Measurements from ENCODE around the gene PDE1C.

PDE1C gene

GRCh38 chr7:31962246-31962645, 108.0 kb downstream of the PDE1C start:
- no peak overlapping the region for H3K27ac ChIP-seq (ENCODE audit: low read depth, low read length)
- no peaks in the 10 kb centered on the region for H3K4me1 ChIP-seq (ENCODE audit: control insufficient read depth, insufficient read depth, low read length)
- no peaks in the 10 kb centered on the region for H3K36me3 ChIP-seq (ENCODE audit: control insufficient read depth, insufficient read depth, low read length)
- no peak overlapping the region for H3K4me3 ChIP-seq (ENCODE audit: low read depth, low read length)
- H3K9me3 ChIP-seq (ENCODE audit: control insufficient read depth, insufficient read depth, low read length) = peaks cover 15% of the 10 kb centered on the region
- no peak overlapping the region for H3K9ac ChIP-seq (ENCODE audit: low read depth, low read length)
- no peaks in the 10 kb centered on the region for H3K27me3 ChIP-seq (ENCODE audit: control insufficient read depth, insufficient read depth, low read length)

- no peaks in the 10 kb centered on the region for H3K27me3 ChIP-seq (ENCODE audit: control insufficient read depth, insufficient read depth, low read length)
- H3K9ac ChIP-seq (ENCODE audit: low read depth, low read length) = no peak overlapping the region
- peaks cover 6% of the 10 kb centered on the region for H3K9me3 ChIP-seq (ENCODE audit: control insufficient read depth, insufficient read depth, low read length)
- no peaks in the 10 kb centered on the region for H3K4me1 ChIP-seq (ENCODE audit: control insufficient read depth, insufficient read depth, low read length)
- H3K27ac ChIP-seq (ENCODE audit: low read depth, low read length) = no peak overlapping the region
- no peaks in the 10 kb centered on the region for H3K36me3 ChIP-seq (ENCODE audit: control insufficient read depth, insufficient read depth, low read length)
- H3K4me3 ChIP-seq (ENCODE audit: low read depth, low read length) = no peak overlapping the region
Measured at GRCh38 chr7:31958226-31958625, 112.0 kb downstream of the PDE1C start.

GRCh38 chr7:31957756-31958155, 112.5 kb downstream of the PDE1C start:
- Histone ChIP-seq H3K27ac (ENCODE audit: low read depth, low read length) (no peak overlapping the region), H3K4me1 (ENCODE audit: control insufficient read depth, insufficient read depth, low read length) (no peaks in the 10 kb centered on the region), H3K4me3 (ENCODE audit: low read depth, low read length) (no peak overlapping the region), H3K9me3 (ENCODE audit: control insufficient read depth, insufficient read depth, low read length) (peaks cover 5% of the 10 kb centered on the region; the same call in 1 of the 2 replicates), H3K9ac (ENCODE audit: low read depth, low read length) (no peak overlapping the region), H3K36me3 (ENCODE audit: control insufficient read depth, insufficient read depth, low read length) (no peaks in the 10 kb centered on the region), H3K27me3 (ENCODE audit: control insufficient read depth, insufficient read depth, low read length) (no peaks in the 10 kb centered on the region)

GRCh38 chr7:31957090-31957720, 113.0 kb downstream of the PDE1C start:
- Histone ChIP-seq H3K9me3 (ENCODE audit: control insufficient read depth, insufficient read depth, low read length) (peaks cover under 1% of the 10 kb centered on the region; the same call in 1 of the 2 replicates), H3K27me3 (ENCODE audit: control insufficient read depth, insufficient read depth, low read length) (no peaks in the 10 kb centered on the region), H3K9ac (ENCODE audit: low read depth, low read length) (no peak overlapping the region), H3K4me3 (ENCODE audit: low read depth, low read length) (no peak overlapping the region), H3K36me3 (ENCODE audit: control insufficient read depth, insufficient read depth, low read length) (no peaks in the 10 kb centered on the region), H3K27ac (ENCODE audit: low read depth, low read length) (no peak overlapping the region), H3K4me1 (ENCODE audit: control insufficient read depth, insufficient read depth, low read length) (no peaks in the 10 kb centered on the region)

- Histone ChIP-seq H3K27ac (ENCODE audit: low read depth, low read length) (no peak overlapping the region), H3K9ac (ENCODE audit: low read depth, low read length) (no peak overlapping the region), H3K9me3 (ENCODE audit: control insufficient read depth, insufficient read depth, low read length) (no peaks in the 10 kb centered on the region), H3K4me1 (ENCODE audit: control insufficient read depth, insufficient read depth, low read length) (no peaks in the 10 kb centered on the region), H3K36me3 (ENCODE audit: control insufficient read depth, insufficient read depth, low read length) (no peaks in the 10 kb centered on the region), H3K4me3 (ENCODE audit: low read depth, low read length) (no peak overlapping the region), H3K27me3 (ENCODE audit: control insufficient read depth, insufficient read depth, low read length) (no peaks in the 10 kb centered on the region)
Measured at GRCh38 chr7:31955641-31956040, 114.6 kb downstream of the PDE1C start.

- H3K27me3 ChIP-seq (ENCODE audit: control insufficient read depth, insufficient read depth, low read length) = no peaks in the 10 kb centered on the region
- no peaks in the 10 kb centered on the region for H3K4me1 ChIP-seq (ENCODE audit: control insufficient read depth, insufficient read depth, low read length)
- H3K4me3 ChIP-seq (ENCODE audit: low read depth, low read length) = no peak overlapping the region
- no peak overlapping the region for H3K27ac ChIP-seq (ENCODE audit: low read depth, low read length)
- H3K9me3 ChIP-seq (ENCODE audit: control insufficient read depth, insufficient read depth, low read length) = no peaks in the 10 kb centered on the region
- H3K9ac ChIP-seq (ENCODE audit: low read depth, low read length) = no peak overlapping the region
- H3K36me3 ChIP-seq (ENCODE audit: control insufficient read depth, insufficient read depth, low read length) = no peaks in the 10 kb centered on the region
Measured at GRCh38 chr7:31955021-31955420, 115.2 kb downstream of the PDE1C start.

- Histone ChIP-seq H3K27ac (ENCODE audit: low read depth, low read length) (no peak overlapping the region), H3K36me3 (ENCODE audit: control insufficient read depth, insufficient read depth, low read length) (no peaks in the 10 kb centered on the region), H3K4me3 (ENCODE audit: low read depth, low read length) (no peak overlapping the region), H3K9ac (ENCODE audit: low read depth, low read length) (no peak overlapping the region), H3K4me1 (ENCODE audit: control insufficient read depth, insufficient read depth, low read length) (no peaks in the 10 kb centered on the region), H3K27me3 (ENCODE audit: control insufficient read depth, insufficient read depth, low read length) (no peaks in the 10 kb centered on the region), H3K9me3 (ENCODE audit: control insufficient read depth, insufficient read depth, low read length) (no peaks in the 10 kb centered on the region)
Measured at GRCh38 chr7:31954500-31954899, 115.7 kb downstream of the PDE1C start.

GRCh38 chr7:31953432-31953831, 116.8 kb downstream of the PDE1C start:
- Histone ChIP-seq H3K9me3 (ENCODE audit: control insufficient read depth, insufficient read depth, low read length) (no peaks in the 10 kb centered on the region), H3K4me1 (ENCODE audit: control insufficient read depth, insufficient read depth, low read length) (no peaks in the 10 kb centered on the region), H3K4me3 (ENCODE audit: low read depth, low read length) (no peak overlapping the region), H3K27me3 (ENCODE audit: control insufficient read depth, insufficient read depth, low read length) (no peaks in the 10 kb centered on the region), H3K36me3 (ENCODE audit: control insufficient read depth, insufficient read depth, low read length) (no peaks in the 10 kb centered on the region), H3K27ac (ENCODE audit: low read depth, low read length) (no peak overlapping the region), H3K9ac (ENCODE audit: low read depth, low read length) (no peak overlapping the region)

GRCh38 chr7:31950091-31950755, 120.0 kb downstream of the PDE1C start:
- H3K36me3 ChIP-seq (ENCODE audit: control insufficient read depth, insufficient read depth, low read length) = no peaks in the 10 kb centered on the region
- H3K4me1 ChIP-seq (ENCODE audit: control insufficient read depth, insufficient read depth, low read length) = no peaks in the 10 kb centered on the region
- H3K27me3 ChIP-seq (ENCODE audit: control insufficient read depth, insufficient read depth, low read length) = no peaks in the 10 kb centered on the region
- no peak overlapping the region for H3K4me3 ChIP-seq (ENCODE audit: low read depth, low read length)
- H3K27ac ChIP-seq (ENCODE audit: low read depth, low read length) = no peak overlapping the region
- H3K9me3 ChIP-seq (ENCODE audit: control insufficient read depth, insufficient read depth, low read length) = peaks cover 5% of the 10 kb centered on the region; the same call in 1 of the 2 replicates
- no peak overlapping the region for H3K9ac ChIP-seq (ENCODE audit: low read depth, low read length)

- H3K9ac ChIP-seq (ENCODE audit: low read depth, low read length) = no peak overlapping the region
- no peak overlapping the region for H3K4me3 ChIP-seq (ENCODE audit: low read depth, low read length)
- H3K36me3 ChIP-seq (ENCODE audit: control insufficient read depth, insufficient read depth, low read length) = no peaks in the 10 kb centered on the region
- H3K27ac ChIP-seq (ENCODE audit: low read depth, low read length) = no peak overlapping the region
- H3K4me1 ChIP-seq (ENCODE audit: control insufficient read depth, insufficient read depth, low read length) = no peaks in the 10 kb centered on the region
- H3K27me3 ChIP-seq (ENCODE audit: control insufficient read depth, insufficient read depth, low read length) = no peaks in the 10 kb centered on the region
- H3K9me3 ChIP-seq (ENCODE audit: control insufficient read depth, insufficient read depth, low read length) = peaks cover 5% of the 10 kb centered on the region; the same call in 1 of the 2 replicates
Measured at GRCh38 chr7:31948029-31948428, 122.2 kb downstream of the PDE1C start.

- no peaks in the 10 kb centered on the region for H3K36me3 ChIP-seq (ENCODE audit: control insufficient read depth, insufficient read depth, low read length)
- no peaks in the 10 kb centered on the region for H3K9me3 ChIP-seq (ENCODE audit: control insufficient read depth, insufficient read depth, low read length)
- H3K27me3 ChIP-seq (ENCODE audit: control insufficient read depth, insufficient read depth, low read length) = no peaks in the 10 kb centered on the region
- no peak overlapping the region for H3K9ac ChIP-seq (ENCODE audit: low read depth, low read length)
- H3K27ac ChIP-seq (ENCODE audit: low read depth, low read length) = no peak overlapping the region
- no peaks in the 10 kb centered on the region for H3K4me1 ChIP-seq (ENCODE audit: control insufficient read depth, insufficient read depth, low read length)
- H3K4me3 ChIP-seq (ENCODE audit: low read depth, low read length) = no peak overlapping the region
Measured at GRCh38 chr7:31940167-31940566, 130.0 kb downstream of the PDE1C start.
